Stimulated activated CD4-positive, alpha-beta T cell treated with anti-CD3 and anti-CD28 coated beads, Interleukin-12 subunit alpha, Interleukin-12 subunit beta, amount 100 ng/mL, for 24 hours (primary cell): Measurements from ENCODE around the gene MRNIP.
"Not testable (repeated sequence)": the region's sequence is repeated elsewhere in the genome, so short reads cannot be mapped to it uniquely, and the experiment has no call there.

Source experiments
- DNase-seq, 2 experiments: peaks; one replicate each; pipeline ENCODE4 v3.0.0-alpha.2; 2020; ENCODE audit warnings: low read depth in 2 of 2

MRNIP gene

DNA sequence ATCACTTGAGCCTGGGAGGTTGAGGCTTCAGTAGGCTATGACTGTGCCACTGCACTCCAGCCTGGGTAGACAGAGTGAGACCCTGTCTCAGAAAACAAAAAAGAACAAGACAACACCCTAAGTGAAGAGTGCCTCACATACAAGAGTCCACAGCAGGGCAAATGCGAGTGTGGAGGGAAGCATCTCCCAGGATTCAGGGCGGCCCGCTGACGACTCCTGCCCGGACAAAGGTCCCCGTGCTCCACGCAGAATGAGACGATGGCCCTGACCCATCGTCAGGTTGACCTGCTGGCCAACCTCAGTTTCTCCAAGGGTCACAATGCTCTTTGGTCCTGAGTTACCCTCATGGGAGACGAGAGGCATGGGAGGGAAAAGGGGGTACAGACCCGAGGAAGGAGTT, 18.3 kb downstream of the MRNIP start:
- no peak for DNase-seq

DNA sequence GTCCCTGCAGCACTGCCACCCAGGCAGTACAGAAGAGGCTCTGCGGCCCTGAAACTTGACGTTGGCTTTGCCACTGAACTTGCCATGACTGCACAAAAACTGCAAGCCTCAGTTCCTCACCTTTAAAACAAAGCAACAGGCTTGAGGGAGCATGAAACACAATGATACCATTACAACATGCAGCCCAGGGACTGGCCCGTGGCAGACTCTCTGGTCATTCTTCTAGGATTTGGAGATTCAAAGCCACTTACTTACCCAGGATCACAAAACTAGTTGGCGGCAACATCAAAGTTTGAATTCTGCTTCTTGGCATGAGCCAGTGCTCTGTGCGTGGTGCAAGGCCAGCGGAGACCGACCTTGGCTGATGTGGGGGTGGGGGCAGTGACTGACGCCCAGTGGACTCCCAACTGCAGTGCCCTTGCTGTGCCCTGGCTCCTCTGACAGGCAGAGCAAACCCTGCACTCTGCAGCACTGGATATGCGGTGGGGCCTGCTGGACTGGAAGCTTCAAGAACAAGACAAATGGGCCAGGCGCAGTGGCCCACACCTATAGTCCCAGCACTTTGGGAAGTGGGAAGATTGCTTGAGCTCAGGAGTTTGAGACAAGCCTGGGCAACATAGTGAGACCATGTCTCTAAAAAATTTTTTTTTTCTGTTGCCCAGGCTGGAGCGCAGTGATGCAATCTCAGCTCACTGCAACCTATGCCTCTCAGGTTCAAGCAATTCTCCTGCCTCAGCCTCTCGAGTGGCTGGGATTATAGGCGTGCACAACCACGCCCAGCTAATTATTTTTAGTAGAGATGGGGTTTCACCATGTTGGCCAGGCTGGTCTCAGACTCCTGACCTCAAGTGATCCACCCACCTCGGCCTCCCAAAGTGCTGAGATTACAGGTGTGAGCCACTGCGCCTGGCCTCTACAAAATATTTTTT, 19.0 kb downstream of the MRNIP start:
- no peak for DNase-seq

- no peak for DNase-seq
Measured at GRCh38 chr5:179837076-179838011, 21.3 kb downstream of the MRNIP start.

GRCh38 chr5:179836225-179837019, 22.2 kb downstream of the MRNIP start:
- DNase-seq: peak in 1 of 2 experiments; percentile 39

GRCh38 chr5:179834871-179835270, 23.7 kb downstream of the MRNIP start:
- DNase-seq: not testable (repeated sequence)

GRCh38 chr5:179834120-179834519, 24.5 kb downstream of the MRNIP start:
- no peak for DNase-seq

GRCh38 chr5:179833709-179834070, 24.9 kb downstream of the MRNIP start:
- DNase-seq: no peak

DNA sequence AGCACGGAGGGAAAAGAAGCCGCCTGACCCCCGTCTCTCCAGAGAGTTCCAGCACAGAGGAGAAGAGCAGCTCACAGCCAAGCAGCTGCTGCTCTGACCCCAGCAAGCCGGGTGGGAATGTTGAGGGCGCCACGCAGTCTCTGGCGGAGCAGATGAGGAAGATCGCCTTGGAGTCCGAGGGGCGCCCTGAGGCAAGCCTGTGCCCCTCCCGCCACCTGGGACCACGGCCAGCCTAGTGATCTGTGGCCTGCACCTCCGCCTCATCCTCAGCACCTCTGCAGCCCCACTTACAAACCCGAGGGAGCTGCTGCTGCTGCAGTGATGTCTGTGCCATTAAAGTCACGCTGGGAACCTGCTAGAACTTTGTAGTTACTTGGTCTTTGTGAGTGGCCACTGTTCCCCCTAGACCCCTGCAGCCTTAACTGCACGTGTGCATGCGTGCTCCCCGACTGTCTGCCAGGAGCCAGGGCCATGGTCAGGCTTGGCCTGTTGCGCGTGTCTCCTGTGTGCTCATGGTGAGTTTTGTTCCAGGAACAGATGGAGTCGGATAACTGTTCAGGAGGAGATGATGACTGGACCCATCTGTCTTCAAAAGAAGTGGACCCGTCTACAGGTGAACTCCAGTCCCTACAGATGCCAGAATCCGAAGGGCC, 25.4 kb downstream of the MRNIP start:
- DNase-seq: no peak

- DNase-seq: no peak
Measured at GRCh38 chr5:179832039-179832745, 26.4 kb downstream of the MRNIP start.

DNA sequence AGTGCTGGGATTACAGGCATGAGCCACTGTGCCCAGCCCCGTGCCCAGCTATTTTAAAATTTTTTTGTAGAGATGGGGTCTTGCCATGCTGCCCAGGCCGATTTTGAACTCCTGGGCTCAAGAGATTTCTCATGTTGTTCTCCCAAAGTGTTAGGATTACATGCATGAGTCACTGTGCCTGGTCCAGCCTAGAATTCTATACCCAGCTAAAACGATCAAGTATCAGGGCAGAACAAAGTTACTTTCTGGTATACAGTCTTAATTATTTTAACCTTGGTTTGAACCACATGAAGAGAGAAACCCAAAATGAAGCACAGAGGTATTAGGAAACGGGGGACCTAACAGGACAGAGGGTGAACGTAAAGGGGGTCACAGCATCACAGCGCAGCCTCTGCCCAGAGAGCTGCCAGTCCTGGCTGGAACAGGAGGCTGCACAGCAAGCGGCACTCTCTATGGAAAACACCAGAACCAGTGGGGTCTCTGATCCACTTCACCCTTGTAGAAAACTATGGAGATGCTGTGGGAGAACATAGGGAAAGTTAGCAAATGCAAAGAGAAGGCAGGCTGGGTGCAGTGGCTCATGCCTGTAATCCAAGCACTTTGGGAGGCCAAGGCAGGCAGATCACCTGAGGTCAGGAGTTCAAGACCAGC, 27.7 kb downstream of the MRNIP start:
- DNase-seq: no peak

GRCh38 chr5:179829732-179830435, 28.7 kb downstream of the MRNIP start:
- no peak for DNase-seq

GRCh38 chr5:179828756-179829421, 29.7 kb downstream of the MRNIP start:
- DNase-seq: no peak

DNA sequence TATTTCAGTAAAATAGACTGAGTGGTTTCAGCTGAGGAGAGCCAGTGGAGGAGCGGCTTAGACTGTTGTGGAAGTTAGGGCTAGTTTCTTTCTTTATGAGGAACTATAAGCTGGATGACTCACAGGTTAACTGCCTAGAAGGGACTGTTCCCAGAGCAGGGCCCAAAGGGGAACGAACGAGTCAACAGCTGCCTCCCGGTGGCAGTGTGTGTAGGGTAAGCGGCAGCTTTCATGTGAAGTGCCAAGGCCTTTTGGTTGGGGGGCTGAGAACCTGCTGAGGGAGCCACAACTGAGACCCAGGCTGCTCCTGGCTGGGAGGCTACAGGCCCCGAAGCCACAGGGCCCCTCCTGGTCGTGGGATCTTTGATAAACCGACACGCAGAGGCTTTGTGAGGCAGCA, 30.9 kb downstream of the MRNIP start:
- peak in 1 of 2 experiments; percentile 53 for DNase-seq

GRCh38 chr5:179825655-179826182, 32.9 kb downstream of the MRNIP start:
- no peak for DNase-seq

GRCh38 chr5:179824745-179825112, 33.9 kb downstream of the MRNIP start:
- DNase-seq: no peak

DNA sequence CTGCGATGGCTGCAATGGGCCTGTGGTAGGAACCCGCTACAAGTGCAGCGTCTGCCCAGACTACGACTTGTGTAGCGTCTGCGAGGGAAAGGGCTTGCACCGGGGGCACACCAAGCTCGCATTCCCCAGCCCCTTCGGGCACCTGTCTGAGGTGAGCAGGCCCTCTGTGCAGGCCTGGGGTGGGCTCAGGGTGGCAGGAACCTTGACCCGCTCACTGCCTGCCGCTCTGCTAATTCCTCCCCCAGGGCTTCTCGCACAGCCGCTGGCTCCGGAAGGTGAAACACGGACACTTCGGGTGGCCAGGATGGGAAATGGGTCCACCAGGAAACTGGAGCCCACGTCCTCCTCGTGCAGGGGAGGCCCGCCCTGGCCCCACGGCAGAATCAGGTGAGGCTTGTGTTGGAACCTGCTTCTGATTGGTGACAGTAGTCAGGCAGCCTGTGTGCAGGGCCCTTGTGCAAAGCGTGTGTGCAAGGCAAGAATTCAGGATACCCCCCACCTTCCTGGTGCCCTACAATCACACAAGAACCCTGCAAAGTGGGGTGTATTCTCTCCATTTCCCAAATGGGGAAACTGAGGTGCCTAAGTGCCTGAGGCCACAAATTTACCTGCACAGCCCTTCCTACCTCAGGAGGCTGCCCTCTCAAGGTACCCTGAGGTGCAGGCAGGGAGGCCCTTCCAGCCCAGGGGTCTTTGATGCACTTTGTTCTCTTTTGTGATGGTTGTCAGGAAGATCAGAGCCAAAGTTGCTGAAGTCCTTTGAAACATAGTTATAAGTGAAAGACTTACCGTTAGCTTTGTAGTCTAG, 34.5 kb downstream of the MRNIP start:
- DNase-seq: no peak

GRCh38 chr5:179822444-179822990, 36.1 kb downstream of the MRNIP start:
- DNase-seq: no peak

DNA sequence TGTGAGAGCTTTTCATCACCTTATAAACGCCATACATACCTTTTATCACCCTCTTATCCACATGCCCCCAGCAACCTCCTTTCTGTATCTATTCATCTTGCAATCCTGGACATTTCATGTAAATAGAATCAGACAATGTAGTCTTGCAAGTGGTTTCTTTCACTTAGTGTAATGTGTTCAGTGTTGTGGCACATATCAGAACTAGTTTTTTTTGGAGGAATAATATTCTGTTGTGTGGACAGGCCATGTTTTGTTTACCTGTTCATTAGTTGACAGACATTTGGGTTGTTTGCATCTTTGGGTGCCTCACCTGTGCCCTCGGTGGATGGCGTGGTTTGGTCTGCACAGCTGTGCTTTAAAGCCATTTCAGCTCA, 36.6 kb downstream of the MRNIP start:
- DNase-seq: no peak
